ENCODE measurements around the gene FCN3.

Gene FCN3

GRCh38 chr1:27336756-27337155 lies 37.9 kb downstream of the FCN3 start:
- no peak for DNase-seq

- DNase-seq, result no peak
Observed at GRCh38 chr1:27335506-27336422, 38.9 kb downstream of the FCN3 start.

- no peak for DNase-seq
Observed at GRCh38 chr1:27333717-27334279, 40.8 kb downstream of the FCN3 start.

- DNase-seq, result no peak
Observed at GRCh38 chr1:27332536-27333281, 41.9 kb downstream of the FCN3 start.

GRCh38 chr1:27331922-27332321 lies 42.7 kb downstream of the FCN3 start:
- DNase-seq, result no peak

GRCh38 chr1:27331426-27331825 lies 43.2 kb downstream of the FCN3 start:
- no peak for DNase-seq

- no peak for DNase-seq
Observed at GRCh38 chr1:27330786-27331185, 43.8 kb downstream of the FCN3 start.

GRCh38 chr1:27327964-27328363 lies 46.7 kb downstream of the FCN3 start:
- no peak for DNase-seq

- DNase-seq, result no peak
Observed at GRCh38 chr1:27325286-27325685, 49.3 kb downstream of the FCN3 start.

- DNase-seq, result no peak
Observed at GRCh38 chr1:27322569-27323240, 51.9 kb downstream of the FCN3 start.

- peak; percentile 96 for DNase-seq
Observed at GRCh38 chr1:27321813-27322568, 52.6 kb downstream of the FCN3 start, which contains the start of gene TMEM222. Gene TMEM222 (plus strand): TSS chr1:27322163. CDS start chr1:27322198, 35 bp downstream.
